ENCODE measurements around the gene PAM16. TPM values are rescaled to one million over a fixed set of nuclear protein-coding genes. Genes with fewer than 3 reads are reported as not detected.

The PAM16 gene
- total RNA-seq, 1 donor, result 17.4 TPM

DNA sequence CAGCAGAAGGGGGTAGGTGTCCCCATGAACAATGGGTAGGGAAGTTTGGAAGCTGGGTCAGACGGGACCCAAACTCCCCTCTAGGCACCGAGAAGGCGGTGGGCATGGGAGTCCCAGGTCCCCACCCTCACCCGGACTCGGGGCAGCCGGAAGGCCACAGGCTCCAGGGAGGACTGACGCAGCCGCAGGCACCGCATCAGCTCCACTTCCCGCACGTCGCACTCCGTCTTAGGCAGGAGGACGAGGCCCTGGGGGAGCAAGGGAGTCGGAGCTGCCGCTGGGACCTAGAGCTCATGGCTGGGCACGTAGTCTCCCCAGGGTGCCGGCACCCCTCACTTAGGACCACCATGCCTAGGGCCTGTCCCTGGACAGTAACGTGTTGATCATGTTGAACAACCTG, 7.1 kb upstream of the PAM16 start:
- H3K4me1 ChIP-seq (ENCODE audit: insufficient read depth, low read length), result no peaks in the 10 kb centered on the region
- no peaks in the 10 kb centered on the region for H4K20me1 ChIP-seq (ENCODE audit: insufficient read depth, low read length)
- no peak for TF ChIP-seq CTCF (IDR thresholded peaks at IDR 0.05; ENCODE audit: extremely low read depth, low read depth, low read length)
- no peak overlapping the region for H2AFZ ChIP-seq (ENCODE audit: low read length)
- H3K79me2 ChIP-seq (ENCODE audit: insufficient read depth, low read length), result no peaks in the 10 kb centered on the region
- no peak overlapping the region for H3K4me2 ChIP-seq (ENCODE audit: insufficient read depth, low read length)
- no peak overlapping the region for H3K27ac ChIP-seq (ENCODE audit: low read depth, low read length)
- no peak for DNase-seq (ENCODE audit: insufficient read length, low spot score, missing footprints)
- no peaks in the 10 kb centered on the region for H3K9me3 ChIP-seq (ENCODE audit: low read depth, low read length)
- H3K36me3 ChIP-seq (ENCODE audit: insufficient read depth, low read length), result no peaks in the 10 kb centered on the region
- H3K27me3 ChIP-seq (ENCODE audit: insufficient read depth, low read length), result no peaks in the 10 kb centered on the region
- no peak overlapping the region for H3K4me3 ChIP-seq (ENCODE audit: insufficient read depth, low read length)

DNA sequence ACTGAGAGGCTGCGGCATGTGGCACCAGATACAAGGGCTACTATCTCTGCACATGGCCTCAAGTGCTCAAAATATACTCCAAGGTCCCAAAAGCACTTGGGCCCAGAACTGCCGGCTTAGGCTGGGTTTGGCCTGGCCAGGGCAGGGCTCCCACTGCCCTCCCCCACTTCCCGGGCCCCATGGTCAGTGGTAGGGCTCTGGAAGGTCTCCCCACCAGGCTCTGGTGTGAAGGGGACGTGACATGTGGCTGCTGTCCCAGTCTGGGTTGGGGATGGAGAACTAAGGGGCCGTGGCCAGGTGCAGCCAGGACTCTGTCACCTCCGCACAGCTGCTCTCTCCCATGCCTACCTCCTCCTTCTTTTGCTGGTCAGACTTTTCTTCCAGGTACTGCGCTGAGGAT, 5.7 kb upstream of the PAM16 start:
- Histone ChIP-seq H3K4me1 (ENCODE audit: insufficient read depth, low read length) (peaks cover 7% of the 10 kb centered on the region), H3K36me3 (ENCODE audit: insufficient read depth, low read length) (no peaks in the 10 kb centered on the region), H3K9me3 (ENCODE audit: low read depth, low read length) (no peaks in the 10 kb centered on the region), H3K4me3 (ENCODE audit: insufficient read depth, low read length) (no peak overlapping the region), H3K27ac (ENCODE audit: low read depth, low read length) (no peak overlapping the region), H4K20me1 (ENCODE audit: insufficient read depth, low read length) (no peaks in the 10 kb centered on the region), H2AFZ (ENCODE audit: low read length) (no peak overlapping the region), H3K27me3 (ENCODE audit: insufficient read depth, low read length) (no peaks in the 10 kb centered on the region), H3K4me2 (ENCODE audit: insufficient read depth, low read length) (no peak overlapping the region), H3K79me2 (ENCODE audit: insufficient read depth, low read length) (no peaks in the 10 kb centered on the region)
- DNase-seq (ENCODE audit: insufficient read length, low spot score, missing footprints), result no peak
- no peak for TF ChIP-seq CTCF (IDR thresholded peaks at IDR 0.05; ENCODE audit: extremely low read depth, low read depth, low read length)

DNA sequence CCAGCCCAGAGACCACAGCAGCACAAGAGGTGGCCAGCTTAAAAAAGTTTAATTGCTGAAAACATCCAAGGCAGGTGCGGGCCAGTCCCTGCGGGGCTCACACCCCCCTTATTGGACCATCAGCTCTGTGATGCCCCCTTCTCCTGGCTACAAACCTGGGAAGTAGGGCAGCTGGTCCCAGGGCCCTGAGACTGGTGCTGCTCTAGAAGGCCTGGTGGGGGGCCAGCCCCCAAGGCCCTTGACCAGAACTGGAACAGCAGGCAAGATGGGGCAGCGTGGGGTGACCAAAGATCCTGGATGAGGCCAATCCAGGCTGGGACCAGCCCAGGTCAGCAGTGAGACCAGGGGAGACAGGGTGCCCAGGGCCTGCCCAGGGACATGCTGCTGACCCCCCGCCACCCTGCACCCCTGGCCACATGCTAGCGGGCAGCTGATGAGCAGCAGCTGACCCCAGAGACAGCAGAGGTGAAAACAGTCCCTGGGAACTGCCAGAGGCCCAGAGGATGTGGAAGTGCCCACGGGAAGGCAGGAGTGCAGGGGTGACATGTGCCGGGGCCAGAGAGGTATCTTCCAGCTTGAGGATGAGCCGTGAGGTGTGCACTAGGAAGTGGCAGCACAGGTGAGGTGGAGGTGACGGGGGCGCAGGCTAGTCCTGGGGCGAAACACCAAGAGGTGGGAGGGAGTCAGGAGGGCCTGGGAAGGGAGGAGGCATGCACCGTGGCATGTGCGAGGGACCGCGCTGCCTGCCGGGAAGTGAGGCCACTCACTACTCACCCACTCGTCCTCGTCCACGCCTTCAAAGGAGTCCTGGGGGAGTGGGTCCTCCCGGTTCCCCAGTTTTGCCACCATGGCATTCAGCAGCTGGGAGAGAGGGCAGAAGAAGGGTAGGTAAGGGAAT, 3.6 kb upstream of the PAM16 start:
- Histone ChIP-seq H3K27me3 (ENCODE audit: insufficient read depth, low read length) (no peaks in the 10 kb centered on the region), H3K79me2 (ENCODE audit: insufficient read depth, low read length) (peaks cover 11% of the 10 kb centered on the region), H2AFZ (ENCODE audit: low read length) (no peak overlapping the region), H3K9me3 (ENCODE audit: low read depth, low read length) (no peaks in the 10 kb centered on the region), H3K4me3 (ENCODE audit: insufficient read depth, low read length) (no peak overlapping the region), H4K20me1 (ENCODE audit: insufficient read depth, low read length) (no peaks in the 10 kb centered on the region), H3K27ac (ENCODE audit: low read depth, low read length) (no peak overlapping the region), H3K4me1 (ENCODE audit: insufficient read depth, low read length) (peaks cover 17% of the 10 kb centered on the region), H3K4me2 (ENCODE audit: insufficient read depth, low read length) (no peak overlapping the region), H3K36me3 (ENCODE audit: insufficient read depth, low read length) (no peaks in the 10 kb centered on the region)
- no peak for DNase-seq (ENCODE audit: insufficient read length, low spot score, missing footprints)
- TF ChIP-seq CTCF (IDR thresholded peaks at IDR 0.05; ENCODE audit: extremely low read depth, low read depth, low read length), result no peak

GRCh38 chr16:4353675-4354074, 2.6 kb upstream of the PAM16 start:
- Histone ChIP-seq H3K4me3 (ENCODE audit: insufficient read depth, low read length) (no peak overlapping the region), H3K79me2 (ENCODE audit: insufficient read depth, low read length) (peaks cover 19% of the 10 kb centered on the region), H3K27me3 (ENCODE audit: insufficient read depth, low read length) (no peaks in the 10 kb centered on the region), H3K36me3 (ENCODE audit: insufficient read depth, low read length) (no peaks in the 10 kb centered on the region), H4K20me1 (ENCODE audit: insufficient read depth, low read length) (no peaks in the 10 kb centered on the region), H3K27ac (ENCODE audit: low read depth, low read length) (no peak overlapping the region), H3K9me3 (ENCODE audit: low read depth, low read length) (no peaks in the 10 kb centered on the region), H2AFZ (ENCODE audit: low read length) (no peak overlapping the region), H3K4me2 (ENCODE audit: insufficient read depth, low read length) (no peak overlapping the region), H3K4me1 (ENCODE audit: insufficient read depth, low read length) (peaks cover 17% of the 10 kb centered on the region)
- TF ChIP-seq CTCF (IDR thresholded peaks at IDR 0.05; ENCODE audit: extremely low read depth, low read depth, low read length), result no peak
- no peak for DNase-seq (ENCODE audit: insufficient read length, low spot score, missing footprints)

All from osteoblast (primary cell).